Measurements from ENCODE around the gene RASGEF1C.
"Not testable (repeated sequence)": the region's sequence is repeated elsewhere in the genome, so short reads cannot be mapped to it uniquely, and the experiment has no call there.

The RASGEF1C gene

DNA sequence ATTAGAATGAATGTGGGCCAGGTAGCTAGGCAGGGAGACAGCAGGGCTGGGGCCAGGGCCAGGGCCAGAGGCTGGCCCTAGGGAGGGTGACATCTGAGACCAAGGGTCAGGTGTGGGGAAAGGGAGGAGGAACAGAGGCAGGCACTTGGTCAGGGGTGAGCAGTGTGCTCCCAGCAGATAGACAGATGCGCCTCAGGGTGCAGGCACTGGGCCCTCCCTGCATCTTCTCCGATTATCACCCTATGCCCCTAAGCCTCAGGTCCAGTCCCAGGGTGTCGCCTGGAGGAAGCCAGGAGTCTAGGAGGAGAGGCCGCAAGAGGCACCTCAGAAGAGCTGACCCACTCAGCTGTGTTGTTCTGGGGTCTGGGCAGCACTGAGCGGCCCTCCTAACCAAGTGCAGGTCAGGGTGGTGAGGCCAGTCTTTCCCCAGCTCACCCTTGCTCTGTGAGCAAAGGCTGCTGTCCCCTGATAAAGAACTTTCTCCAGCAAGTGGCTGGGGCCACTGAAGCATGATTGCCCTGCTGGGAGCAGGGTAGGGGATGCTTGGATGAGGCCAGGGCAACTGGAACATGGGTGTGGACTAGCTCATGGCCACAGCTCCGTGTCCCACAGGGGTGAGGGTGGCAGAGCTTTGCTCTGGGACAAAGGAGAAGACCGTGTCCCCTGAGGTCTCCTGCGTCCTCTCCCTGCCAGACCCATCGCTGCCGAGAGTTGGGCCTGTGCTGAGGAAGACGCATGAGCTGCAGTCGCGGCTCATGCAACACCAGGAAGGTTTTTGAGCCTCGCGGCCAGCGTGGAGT lies 2.1 kb upstream of the RASGEF1C start:
- DNase-seq (ENCODE audit: low read depth), result no peak

DNA sequence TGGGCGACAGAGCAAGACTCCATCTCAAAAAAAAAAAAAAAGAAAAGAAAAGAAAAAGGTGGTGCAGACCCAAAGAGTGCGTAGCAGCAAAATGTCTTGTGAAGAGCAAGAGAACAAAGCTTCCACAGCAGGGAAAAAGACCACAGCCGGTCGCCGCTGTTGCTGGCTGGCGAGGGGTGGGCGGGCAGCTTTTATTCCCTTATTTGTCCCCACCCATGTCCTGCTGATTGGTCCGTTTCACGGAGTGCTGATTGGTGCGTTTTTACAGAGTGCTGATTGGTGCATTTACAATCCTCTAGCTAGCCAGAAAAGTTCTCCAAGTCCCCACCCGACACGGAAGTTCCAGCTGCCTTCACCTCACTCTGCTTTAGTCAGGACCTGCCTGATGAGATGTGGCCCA lies 1.1 kb upstream of the RASGEF1C start:
- DNase-seq (ENCODE audit: low read depth), result not testable (repeated sequence)

DNA sequence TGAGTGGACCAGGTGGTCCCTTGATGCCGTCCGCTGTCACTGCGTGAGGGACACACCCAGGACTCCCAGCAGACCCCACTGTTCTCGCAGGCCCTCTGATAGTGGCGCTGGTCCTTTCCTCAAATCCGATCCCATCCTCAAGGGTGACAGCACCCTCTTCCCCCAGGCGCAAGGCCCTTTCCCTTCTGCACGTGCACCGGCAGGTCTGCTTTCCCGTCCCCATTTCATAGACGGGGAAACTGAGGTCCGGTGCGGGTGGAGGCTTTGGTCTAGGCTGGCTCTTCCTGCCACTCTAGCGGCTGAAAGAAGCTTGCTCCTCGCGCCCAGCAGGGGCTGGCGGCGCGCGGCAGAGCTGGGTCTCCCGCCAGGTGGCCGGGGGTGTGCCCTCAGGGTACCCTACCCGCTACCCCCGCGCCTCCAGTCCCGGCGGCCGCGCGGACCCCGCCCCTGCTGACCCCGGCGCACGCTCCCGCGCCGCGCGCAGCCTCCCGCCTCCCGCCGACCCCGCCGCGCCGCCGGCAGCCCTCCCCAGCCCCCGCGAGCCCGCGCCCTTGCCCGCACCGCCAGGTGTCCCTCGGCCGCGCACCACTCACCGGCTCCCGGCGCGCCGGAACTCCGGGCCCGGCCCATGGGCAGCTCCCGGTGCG lies 453 bp downstream of the RASGEF1C start:
- DNase-seq (ENCODE audit: low read depth), result no peak

DNA sequence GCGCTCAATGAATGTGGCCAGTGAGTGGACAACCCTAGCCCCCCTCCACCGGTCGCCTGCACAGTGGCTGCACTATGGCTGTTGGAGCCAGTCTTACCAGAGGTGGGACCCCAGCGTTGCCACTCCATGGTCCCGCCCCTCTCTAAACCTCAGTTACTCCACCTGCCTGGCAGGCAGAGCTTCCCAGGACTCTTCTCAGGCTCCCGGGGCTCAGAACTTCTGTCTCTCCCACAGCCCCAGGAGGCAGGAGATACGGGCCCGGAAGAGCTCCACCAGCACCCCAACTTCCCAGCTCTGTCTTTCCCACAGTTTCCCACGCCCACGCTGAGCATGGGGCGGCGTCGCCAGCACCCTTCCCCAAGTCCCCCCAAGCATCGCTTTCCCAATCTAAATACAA lies 975 bp downstream of the RASGEF1C start:
- no peak for DNase-seq (ENCODE audit: low read depth)

DNA sequence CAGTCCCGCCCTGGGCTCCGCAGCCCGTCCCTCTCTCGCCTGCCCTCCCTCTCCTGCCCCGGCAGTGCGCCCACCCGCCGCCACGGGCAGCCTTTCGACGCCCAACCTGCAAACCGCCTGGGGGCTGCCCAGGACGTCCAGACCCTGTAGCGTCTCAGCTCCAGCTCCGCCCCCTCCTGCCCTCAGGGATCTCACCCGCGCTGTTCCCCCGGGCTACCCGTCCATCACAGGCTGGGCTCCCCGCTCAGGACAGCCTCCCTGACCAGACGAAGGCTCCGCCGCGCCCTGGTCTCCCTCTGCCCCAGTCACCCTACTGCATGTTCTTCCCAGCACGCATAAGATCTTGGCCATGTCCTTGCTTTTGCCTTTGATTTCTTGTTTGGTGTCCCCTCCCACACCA lies 1.4 kb downstream of the RASGEF1C start:
- DNase-seq (ENCODE audit: low read depth), result no peak

DNA sequence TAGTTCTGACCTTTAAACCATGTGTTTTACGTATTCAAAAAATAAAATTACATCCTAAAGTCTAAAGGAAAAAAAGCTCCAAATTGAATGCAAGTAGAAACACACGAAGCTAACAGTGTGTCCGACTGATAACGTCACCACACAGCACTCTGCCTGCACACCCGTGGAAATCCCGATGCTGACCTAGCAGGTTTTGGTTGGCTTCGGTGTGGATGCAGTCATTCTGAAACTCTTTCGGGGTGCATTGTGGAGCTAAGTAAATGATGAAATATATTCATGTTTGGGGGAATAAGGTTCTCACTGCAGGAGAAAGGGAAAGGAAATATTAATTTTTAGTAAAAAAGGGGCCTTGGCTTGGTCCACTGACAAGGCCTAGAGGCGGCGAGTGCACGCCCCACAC lies 2.0 kb downstream of the RASGEF1C start:
- no peak for DNase-seq (ENCODE audit: low read depth)

DNA sequence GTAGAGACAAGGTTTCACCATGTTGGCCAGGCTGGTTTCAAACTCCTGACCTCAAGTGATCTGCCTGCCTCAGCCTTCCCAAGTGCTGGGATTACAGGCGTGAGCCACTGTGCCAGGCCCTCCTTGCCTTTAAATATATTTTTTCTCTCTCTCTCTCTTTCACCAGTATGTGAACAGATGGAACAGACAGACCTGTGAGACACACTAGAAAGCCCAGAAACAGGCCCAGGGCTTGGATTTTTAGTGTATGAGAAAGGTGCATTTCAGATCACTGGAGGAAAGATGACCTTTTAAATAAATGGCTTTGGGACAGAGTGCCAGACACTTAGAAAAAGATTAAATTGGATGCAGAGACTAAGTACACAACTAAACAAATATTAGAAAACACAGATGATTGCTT lies 3.1 kb downstream of the RASGEF1C start:
- DNase-seq (ENCODE audit: low read depth), result no peak

DNA sequence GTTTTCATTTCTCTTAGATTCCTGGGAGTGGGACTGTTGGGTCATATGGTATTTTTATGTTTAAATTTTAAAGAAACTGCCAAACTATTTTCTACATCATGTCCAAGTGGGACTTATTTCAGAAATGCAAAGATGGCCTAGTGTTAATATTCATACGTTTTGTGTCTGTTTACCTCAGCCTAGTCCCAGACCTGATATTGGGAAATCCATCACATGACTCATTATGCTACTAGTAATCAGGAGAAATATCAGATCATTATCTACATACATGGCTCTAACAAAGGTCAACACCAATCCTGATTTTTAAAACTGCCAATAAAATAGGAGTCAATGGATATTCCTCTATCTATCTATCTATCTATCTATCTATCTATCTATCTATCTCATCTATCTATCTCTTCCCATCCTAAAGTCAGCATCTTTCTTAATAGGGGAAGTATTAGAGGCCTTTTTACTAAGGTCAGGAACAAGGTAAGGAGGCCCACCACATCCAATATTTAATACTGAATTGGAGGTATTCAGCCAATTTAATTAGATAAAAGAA lies 4.7 kb downstream of the RASGEF1C start:
- no peak for DNase-seq (ENCODE audit: low read depth)

DNA sequence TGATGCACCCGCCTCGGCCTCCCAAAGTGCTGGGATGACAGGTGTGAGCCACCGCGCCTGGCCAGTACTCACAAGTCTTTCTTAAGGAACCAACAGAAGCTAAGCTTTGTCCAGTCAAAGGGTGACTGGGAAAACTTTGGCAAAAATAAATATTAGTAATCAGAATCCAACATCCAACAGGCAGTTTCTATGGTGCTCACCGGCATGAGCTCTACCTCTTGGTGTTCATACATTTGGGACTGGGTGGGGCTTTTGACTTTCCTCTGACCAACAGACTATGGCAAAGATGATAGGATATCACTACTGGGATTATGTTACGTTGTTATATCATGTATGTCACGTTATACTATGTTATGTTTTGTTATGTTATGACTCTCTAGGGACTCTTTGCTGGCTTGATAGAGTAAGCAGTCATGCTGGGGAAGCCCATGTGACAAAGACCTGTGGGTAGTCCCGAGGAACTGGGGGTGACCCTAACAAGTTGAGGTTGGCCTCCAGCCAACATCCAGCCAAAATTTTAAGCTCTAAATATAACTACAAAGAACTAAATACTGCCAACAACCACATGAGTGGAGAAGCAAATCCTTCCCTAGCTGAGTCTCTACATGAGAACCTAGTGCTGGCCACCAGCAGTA lies 6.0 kb downstream of the RASGEF1C start:
- no peak for DNase-seq (ENCODE audit: low read depth)

DNA sequence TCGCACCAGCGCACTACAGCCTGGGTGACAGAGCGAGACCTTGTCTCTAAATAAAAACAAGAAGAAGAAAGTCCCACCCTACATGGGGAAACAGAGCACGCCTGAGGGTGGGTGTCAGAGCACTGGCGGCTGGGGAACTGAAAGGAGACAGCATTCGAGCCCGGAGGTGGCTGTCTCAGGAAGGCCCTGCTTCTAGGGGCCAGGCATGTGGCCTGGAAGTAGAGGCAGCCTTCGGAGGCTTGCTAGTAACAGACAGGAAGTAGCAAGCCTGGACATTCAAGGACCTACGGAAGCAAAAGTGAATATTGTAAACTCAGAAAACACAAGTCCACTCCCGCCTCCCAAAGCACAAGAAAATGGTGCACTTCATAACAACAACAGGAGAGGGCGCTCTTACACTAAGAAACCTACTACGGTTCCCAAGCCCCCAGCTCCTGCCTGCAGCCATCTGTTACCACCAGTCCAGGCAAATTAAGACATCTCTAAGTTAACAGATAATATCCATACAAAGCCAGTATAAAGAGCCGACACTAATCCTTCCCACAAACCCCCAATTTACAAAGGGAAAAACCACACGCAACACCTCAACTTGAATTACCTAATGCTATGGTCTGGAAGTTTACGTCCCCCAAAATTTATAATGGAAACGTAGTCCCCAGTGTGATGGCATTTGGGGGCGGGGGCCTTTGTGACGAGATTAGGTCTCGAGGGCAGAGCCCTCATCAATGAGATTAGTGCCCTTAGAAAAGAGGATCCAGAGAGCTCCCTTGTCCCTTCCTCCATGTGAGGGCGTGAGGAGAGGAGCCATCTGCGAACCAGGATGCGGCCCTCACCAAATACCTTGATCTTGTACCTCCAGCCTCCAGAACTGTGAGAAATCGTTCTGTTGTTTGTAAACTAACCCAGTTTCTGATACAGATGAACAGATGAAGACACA lies 7.7 kb downstream of the RASGEF1C start:
- DNase-seq (ENCODE audit: low read depth), result no peak

DNA sequence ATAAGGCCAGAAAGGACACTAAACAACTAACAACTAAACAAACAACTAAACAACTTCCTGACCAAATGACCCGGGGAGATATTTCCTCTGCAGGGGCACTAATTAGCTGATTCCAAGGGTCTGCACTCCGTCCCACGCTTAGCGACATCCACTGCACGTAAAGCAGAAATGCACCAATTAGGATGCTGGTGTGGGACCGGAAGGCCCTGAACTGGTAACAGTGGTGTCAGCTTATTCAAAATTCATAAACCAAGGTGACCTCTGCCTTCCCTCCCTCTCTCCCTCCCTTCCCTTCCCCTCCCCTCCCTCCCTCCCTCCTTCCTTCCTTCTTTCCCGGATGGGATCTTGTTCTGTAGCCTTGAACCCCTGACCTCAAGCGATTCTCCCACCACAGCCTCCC lies 9.6 kb downstream of the RASGEF1C start:
- DNase-seq (ENCODE audit: low read depth), result no peak

DNA sequence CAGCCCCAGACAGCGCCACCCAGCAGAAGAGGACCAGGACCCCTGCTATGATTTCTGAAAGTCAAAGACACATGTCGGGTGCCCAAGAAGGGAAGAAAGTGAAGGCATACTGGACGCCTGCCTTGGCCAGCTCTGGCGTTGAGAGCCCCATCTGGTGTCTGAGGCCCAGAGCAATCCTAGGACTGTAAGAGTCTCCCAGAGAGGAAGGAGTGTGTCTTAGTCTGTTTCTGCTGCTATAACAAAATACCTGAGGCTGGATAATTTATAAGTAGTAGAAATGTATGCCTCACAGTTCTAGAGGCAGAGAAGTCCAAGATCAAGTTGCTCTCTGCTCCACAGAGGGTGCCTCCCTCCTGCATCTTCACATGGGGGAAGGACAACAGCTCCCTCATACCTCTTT lies 10.8 kb downstream of the RASGEF1C start:
- no peak for DNase-seq (ENCODE audit: low read depth)

DNA sequence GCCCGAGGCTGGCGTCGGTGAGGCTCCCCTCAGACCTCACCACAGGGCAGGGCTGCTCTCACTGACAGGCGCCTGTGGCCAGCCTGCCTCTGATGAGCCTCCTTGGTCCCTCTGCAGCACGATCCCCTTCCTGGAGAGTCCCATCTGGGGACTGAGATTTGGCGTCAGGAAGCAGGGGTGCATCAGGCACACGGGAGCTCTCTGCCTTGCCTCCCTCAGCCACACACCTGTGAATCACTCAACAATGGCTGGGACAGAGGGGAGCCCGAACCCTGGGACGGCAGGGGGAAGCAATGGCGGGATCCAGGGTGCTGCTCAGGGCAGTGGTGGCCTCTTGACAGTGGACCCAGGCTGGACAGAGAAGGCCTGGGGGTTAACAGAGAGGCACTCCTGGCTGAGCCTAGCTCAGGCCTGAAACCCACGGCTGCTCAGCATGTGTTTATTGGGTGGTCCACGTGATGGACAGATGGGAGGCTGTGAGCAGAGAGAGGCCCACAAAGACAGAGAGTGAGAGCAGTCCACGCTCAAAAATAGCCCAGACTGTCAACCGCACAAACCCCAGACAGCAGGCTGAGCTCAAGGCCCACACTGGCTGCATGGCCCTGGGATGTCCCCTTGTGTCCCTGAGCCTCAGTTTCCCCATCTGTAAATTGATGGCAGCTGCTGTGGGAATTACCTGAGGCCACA lies 11.9 kb downstream of the RASGEF1C start:
- DNase-seq (ENCODE audit: low read depth), result no peak

DNA sequence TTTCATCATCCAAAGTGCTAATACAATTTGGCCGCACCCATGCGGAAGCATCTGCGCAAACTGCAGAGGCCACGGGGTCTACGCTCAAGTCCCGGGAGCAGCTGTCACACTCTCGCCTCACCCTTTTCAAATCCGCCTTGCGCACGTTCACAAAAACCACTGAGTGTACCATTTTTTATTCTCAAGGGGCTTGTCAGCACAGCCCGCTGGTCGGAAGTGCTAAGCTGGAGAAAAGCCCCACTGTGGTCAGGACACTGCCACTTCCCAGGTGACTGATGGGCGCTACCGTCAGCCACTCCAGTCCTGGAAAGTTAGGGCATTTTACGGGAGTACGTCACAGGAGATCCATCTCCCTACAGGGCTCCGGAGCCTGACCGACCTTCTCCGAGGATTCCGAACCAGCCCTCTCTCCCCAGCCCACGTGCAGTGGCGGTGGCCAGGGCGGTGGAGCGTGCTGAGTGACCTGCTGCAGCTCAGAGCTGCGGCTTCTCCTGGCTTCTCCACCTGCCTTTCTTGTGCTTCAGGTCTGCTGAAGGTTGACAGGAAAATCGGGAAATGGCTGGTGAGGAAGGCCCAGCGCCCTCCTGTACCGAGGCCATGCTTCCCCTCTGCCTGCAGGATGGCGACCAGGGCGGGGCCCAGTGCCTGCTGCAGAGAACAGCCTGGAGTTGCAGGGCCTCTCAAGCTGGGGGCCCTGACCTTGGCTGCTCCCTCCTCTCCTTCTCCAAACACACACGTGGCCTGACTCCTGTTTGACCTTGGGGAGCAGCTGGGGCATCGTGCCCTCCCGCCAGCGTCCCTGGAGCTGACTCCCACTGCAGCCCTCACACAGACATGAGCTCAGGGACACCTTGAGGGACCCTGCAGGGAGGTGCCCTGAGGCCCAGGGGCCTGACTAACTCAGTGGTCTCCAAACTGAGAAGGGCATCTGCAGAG lies 14.3 kb downstream of the RASGEF1C start:
- DNase-seq (ENCODE audit: low read depth), result no peak

DNA sequence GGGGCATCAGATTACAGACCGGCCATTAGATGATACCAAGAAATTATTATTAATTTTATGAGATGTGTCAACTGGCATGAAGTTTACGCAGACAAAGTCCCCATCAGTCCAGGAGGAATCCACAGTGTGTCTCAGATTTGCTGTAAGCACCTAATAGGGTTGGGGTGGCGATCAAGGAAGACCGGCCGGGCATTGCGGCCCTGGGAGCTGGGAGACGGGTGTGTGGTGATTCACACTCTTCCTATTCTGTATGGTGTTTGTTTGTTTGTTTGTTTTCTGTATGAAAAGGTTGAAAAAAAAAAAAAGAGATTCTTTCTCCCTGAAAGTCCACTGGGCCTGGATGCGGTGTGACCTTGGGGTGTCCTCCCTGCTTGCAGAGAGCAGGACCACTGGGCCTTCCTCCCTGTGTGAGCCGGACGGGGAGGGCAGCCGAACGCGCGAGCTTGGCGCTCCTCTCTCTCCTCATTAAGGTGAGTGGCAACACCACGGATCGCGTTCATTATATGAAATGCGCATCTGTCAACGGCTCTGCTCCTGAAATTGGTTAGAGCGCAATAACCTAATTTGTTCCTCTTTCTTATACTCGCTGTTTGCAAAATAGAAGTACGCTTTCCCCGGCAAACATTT lies 15.1 kb downstream of the RASGEF1C start:
- DNase-seq (ENCODE audit: low read depth), result no peak

DNA sequence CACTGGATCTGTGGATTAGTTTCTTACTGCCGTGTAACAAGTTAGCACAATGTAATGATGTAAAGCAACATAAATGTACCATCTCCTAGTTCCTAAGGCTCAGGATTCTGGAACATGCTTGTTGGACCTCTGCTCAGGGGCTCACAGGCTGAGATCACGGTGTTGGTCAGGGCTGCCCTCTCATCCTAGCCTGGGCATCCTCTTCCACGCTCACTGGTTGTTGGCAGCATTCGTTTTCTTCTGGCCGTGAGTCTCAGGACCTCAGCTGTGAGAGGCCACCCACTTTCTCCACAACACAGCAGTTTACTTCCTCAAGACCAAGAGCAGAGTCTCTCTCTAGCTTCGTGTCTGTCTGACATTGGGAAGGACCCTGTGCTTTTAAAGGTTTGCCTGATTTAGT lies 17.3 kb downstream of the RASGEF1C start:
- DNase-seq (ENCODE audit: low read depth), result no peak

DNA sequence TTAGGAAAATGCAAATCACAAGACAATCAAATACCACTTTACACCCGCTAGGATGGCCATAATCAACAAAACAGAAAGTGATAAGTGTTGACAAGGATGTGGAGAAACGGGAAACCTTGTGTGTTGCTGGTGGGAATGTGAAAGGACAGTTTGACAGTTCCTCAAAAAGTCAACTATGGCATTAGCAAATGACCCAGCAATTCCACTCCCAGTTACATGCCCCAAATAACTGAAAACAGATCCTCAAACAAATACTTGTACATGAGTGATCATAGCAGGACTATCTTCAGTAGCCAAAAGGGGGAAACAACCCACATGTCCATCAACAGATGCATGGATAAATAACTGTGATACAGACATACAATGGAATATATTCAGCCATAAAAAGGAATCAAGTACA lies 21.2 kb downstream of the RASGEF1C start:
- DNase-seq (ENCODE audit: low read depth), result no peak

DNA sequence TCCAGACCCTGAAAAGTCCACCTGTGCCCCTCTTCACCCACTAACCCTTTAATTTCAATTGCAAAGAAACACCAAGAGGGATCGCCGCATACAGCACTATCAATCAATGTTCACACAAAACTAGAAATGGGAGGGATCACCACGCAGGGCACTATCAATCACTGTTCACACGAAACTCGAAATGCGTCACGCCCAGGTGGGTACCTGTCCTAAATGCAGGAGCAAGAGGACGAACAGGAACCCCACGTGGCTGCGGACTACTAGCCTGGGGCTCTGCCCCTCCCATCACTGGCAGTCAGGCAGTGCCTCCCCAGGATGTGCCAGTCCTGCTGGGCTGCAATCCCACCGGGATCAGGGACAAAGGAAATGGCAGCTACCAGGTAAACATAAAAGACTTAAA lies 28.2 kb downstream of the RASGEF1C start:
- no peak for DNase-seq (ENCODE audit: low read depth)

DNA sequence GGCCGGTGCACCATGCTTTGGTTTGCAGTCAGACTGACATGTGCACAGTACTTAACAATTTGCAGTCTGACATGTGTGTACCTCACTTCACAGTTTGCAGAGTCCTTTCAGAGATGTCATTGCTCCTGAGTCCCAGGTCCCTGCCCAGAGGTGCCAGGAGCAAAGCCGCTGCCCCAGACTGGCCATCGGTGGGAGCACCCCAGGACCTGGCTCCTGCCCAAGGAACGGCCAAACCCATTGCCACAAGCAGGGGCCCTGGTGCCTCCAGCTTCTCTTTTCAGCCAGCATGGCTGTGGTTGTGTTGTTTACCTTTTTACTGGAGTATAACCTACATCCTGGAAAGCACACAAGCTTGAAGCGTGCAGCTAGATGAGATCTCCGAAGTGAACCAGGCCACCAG lies 28.6 kb downstream of the RASGEF1C start:
- no peak for DNase-seq (ENCODE audit: low read depth)
